PC-9 (cell line): ENCODE data around the gene RUNX2.

Experiments used
- CTCF ChIP-seq: fragments of 200-600 bp; sonication (generic); conservative IDR thresholded peaks from 2 replicates; pipeline ENCODE4 v1.6.1; 2017; ENCODE audit warnings: mixed run types, antibody characterized with exemption, mild to moderate bottlenecking, moderate library complexity
- EZH2 ChIP-seq: fragments of 200-600 bp; sonication (generic); IDR thresholded peaks from 2 replicates; pipeline ENCODE4 v1.8.0; 2017; ENCODE audit warnings: antibody characterized with exemption, low read depth

- TF ChIP-seq CTCF (no peak), EZH2 (no peak)
These were observed 356.9 kb downstream of the RUNX2 start for GRCh38 chr6:45685076-45685475.
